Left kidney (tissue), 2 donors: ENCODE measurements around the gene NCOA1. TPM values are rescaled to one million over a fixed set of nuclear protein-coding genes. Genes with fewer than 3 reads are reported as not detected.
"Not testable (repeated sequence)": the region's sequence is repeated elsewhere in the genome, so short reads cannot be mapped to it uniquely, and the experiment has no call there.

Experiments used
- DNase-seq: peaks from one replicate; pipeline ENCODE4 v3.0.0-alpha.2; 2013
- polyA plus RNA-seq: library from polyadenylated mRNA; unstranded; fragments of 120-200 nt; gene quantifications from one replicate; pipeline ENCODE4 v1.2.1, GENCODE V29; 2013; ENCODE audit not compliant: insufficient read length

The NCOA1 gene
- polyA plus RNA-seq, 1 donor = 51.7 TPM

- no peak for DNase-seq
These were observed 137.7 kb downstream of the NCOA1 start for GRCh38 chr2:24628746-24629145.

DNA sequence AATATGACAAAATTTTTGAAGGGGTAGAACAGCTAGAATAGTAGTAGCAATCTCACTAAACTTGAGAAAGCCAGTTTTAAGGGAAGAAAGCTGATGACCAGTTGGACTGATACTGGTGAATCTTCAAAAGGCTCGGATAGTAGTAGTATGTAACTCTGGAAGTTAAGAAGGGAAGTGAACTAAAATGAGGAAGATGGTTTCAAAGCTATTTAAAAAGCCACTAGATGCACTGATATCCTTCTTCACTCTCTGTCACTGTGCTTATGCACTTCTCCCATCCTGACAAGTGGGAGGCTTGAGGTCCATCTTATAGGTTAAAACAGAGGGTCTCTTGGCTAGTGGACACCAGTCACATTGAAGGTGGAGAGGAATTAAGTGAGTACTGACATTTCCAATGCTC, 141.1 kb downstream of the NCOA1 start:
- DNase-seq = no peak

- DNase-seq = no peak
These were observed 144.1 kb downstream of the NCOA1 start for GRCh38 chr2:24635181-24635580.

DNA sequence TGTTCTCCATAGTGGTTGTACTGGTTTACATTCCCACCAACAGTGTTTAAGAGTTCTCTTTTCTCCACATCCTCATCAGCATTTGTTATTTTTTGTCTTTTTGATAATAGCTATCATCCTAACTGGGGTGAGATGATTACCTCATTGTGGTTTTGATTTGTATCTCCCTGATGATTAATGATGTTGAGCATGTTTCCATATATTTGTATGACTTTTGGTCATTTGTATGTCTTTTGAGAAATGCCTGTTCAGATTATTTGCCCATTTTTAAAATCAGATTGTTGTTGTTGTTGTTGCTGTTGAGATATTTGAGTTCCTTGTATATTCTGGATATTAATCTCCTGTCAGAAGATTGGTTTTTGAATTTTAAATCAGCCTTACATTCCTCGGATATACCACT, 147.5 kb downstream of the NCOA1 start:
- DNase-seq = no peak

GRCh38 chr2:24642351-24642750, 151.3 kb downstream of the NCOA1 start:
- no peak for DNase-seq

DNA sequence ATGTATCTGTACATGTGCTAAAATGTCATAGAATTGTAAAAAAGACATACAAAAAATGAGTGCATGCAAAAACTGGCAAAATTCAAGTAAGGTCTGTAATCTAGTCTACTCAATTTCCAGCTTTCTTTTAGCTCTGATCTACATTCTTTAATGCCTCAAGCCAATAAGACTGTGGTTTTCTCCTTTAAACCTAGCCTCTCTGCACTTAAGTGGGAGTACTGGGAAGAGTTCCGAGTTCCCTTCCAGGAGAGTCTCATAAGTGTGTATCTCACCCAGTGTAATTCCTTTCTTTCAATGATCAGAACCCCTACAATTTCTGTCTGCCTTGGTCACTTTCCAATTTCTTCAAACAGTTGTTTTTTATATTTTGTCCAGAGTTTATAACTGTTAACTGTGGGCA, 152.0 kb downstream of the NCOA1 start:
- no peak for DNase-seq

GRCh38 chr2:24644032-24644431, 153.0 kb downstream of the NCOA1 start:
- DNase-seq = no peak

DNA sequence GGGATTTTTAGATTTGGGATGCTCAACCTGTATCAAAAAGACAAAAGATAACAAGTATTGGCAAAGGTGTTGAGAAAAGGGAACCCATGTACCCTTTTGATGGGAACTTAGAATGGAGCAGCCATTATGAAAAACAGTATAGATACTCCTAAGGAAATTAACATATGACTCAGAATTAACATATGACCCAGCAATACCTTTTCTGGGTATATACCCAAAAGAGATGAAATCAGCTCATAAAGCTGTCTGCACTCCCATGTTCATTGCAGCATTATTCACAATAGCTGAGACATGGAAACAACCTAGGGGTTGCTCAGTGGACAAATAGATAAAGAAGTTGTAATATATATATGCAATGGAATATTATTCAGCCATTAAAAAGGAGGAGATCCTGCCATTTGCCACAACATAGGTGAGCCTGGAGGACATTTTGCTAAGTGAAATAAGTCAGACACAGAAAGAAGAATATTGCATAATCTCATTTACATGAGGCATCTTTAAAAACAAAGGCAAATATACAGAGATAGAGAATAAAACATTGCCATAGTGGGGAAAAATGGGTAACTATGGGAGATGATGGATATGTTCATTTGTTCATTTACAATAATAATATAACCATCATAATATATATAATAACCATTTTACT, 160.1 kb downstream of the NCOA1 start:
- no peak for DNase-seq

DNA sequence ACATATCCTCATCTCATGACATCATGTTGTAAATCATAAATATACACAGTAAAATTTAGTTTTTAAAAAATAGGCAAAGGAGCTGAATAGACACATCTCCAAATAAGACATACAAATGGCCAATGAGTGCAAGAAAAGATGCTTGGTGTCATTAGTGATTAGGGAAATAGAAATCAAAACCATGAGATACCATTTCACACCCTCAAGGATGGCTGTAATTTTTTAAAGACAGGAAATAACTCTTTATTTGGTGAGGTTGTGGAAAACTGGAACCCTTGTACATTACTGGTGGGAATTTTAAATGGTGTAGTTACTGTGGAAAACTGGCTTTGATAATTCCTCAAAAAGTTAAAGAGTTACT, 160.6 kb downstream of the NCOA1 start:
- no peak for DNase-seq

DNA sequence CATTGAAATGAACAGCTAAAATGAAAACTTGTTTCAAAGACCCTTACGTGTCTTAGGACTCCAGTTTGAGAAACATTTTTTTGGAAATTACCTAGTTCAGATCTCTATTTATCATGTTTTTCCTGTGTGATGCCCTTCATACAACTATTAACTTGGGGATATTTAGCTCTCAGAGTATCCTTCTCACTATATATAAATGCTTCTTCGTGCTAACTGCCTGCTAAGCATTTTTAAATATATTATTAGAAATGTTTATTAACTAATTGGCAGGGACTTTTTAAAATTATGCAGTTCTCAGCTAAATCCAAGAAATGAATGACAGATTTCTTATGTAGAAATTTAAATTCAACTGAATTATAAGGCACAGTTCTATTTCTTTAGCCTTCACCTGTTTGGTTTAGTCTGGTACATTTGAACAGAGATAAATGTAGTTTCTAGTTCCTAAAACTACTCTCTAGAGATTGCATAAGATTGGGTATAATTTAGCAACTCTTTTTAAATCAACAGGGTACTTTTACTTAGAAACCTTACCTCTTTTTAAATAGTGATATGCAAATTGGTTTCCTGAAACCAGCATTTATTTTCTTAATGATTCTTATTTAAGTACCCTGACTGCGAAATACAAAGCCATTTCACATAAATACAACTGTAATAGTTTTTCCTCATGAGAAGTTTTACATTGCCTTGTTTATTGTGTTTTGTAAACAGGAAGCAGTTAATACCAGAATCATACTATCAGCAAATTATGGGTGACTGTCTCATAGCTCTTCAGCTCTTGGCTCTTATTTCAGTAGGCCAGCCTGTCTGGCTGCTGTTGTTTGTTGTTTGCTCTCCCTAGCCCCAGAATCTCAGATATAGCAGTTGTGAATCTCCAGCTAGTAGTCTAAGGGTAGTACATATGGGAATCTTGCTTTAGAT, 161.5 kb downstream of the NCOA1 start:
- no peak for DNase-seq

DNA sequence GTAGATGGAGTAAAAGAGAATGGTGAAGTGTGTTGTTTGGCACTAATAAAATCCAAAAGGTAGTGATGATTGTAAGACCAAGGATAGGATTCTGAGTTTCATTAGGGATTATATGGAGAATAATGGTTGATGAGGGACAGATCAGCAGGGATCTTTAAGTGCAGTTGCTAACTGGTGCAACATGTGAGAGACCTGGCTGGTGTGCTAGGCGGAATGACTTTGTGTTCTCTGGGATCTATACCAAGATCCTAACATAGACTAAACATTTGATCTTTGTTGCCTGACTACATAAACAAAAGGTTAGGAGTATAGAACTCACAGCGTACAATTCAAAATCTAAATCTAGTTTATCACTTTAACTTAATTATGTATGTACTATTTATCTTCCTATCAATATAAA, 166.8 kb downstream of the NCOA1 start:
- DNase-seq = no peak

- no peak for DNase-seq
These were observed 167.6 kb downstream of the NCOA1 start for GRCh38 chr2:24658531-24659202.

DNA sequence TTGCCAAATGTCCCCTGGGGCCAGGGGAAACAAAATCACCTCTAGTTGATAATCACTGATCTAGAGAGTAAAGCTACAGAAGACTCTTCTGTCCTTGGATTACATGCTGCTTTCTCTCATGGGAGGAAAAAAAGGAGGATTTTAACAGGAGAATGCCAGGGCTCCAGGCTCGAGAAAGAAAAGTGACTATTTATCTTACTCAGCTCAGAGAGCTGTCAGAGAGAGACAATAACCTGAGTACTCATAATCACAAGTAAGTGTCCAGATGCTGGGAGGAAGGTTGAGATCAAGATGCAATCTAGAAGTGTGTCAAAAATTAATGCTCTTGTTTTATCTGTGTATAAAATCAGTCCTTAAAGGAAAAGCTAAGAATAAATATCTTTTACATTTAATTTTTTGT, 168.8 kb downstream of the NCOA1 start:
- no peak for DNase-seq

DNA sequence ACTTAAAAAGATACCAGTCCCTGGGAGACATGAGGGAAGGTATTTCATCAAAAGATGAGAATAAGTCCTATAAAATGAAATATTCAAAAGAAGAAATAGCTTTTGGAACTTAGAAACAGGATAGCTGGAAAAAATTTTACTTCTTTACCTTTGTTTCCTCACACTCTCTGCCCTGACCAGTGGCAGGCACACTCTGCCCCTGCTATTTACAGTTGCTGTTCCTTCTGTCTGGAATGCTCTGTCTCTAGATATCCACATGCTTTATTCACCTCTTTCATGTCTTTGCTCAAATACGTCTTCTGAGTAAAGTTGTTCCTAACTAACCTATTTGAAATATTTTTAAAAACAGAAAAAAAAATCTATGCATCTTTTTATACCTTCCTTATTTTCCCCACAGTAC, 176.5 kb downstream of the NCOA1 start:
- no peak for DNase-seq

DNA sequence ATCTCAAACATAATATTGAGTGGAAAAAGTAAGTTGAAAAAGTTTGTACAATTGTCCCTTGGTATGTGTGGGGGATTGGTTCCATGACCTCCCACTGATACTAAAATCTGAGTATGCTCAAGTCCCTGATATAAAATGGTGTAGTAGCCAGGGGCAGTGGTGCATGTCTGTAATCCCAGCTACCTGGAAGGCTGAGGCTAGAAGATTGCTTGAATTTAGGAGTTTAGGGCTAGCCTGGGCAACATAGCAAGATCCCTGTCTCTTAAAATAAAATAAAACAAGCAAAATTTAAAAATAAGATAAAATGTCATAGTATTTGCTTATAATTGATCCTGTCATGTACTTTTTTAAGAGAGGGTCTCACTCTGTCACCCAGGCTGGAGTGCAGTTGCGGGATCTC, 180.2 kb downstream of the NCOA1 start:
- no peak for DNase-seq

DNA sequence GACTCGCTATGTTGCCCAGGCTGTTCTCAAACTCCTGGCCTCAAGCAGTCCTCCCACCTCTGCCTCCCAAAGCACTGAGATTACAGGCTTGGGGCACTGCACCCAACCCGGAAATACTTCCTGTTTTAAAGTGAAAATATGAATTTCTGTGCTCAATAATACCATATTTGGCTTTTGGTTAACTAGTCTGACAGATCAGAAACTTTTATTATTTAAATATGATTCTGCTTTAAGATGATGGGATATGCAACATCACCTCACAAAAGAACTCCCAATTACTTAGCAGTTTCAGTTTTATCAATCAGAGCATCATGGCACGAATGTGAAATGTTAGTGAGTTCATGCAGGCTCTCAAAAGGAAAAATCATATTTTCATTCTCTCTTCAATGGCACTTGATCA, 181.5 kb downstream of the NCOA1 start:
- DNase-seq = no peak

DNA sequence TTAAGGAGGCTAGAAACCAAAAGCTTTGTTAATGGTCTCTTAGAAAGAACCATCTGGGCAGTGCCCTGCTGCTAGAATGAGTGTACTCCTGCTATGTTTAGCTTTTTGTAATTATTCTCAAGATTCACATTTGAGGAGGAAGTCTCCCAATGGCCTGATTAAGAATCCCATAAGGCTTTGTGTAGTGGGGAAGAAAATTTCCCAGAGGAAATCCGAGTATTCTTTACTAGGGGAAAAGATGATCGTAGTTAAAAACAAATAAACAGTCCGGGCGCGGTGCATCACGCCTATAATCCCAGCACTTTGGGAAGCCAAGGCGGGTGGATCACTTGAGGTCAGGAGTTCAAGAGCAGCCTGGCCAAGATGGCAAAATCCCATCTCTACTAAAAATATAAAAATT, 184.3 kb downstream of the NCOA1 start:
- DNase-seq = no peak

GRCh38 chr2:24676493-24676892, 185.4 kb downstream of the NCOA1 start:
- no peak for DNase-seq

- not testable (repeated sequence) for DNase-seq
These were observed 187.0 kb downstream of the NCOA1 start for GRCh38 chr2:24678066-24678465.

- DNase-seq = no peak
These were observed 189.1 kb downstream of the NCOA1 start for GRCh38 chr2:24680196-24680595.

GRCh38 chr2:24682304-24682703, 191.2 kb downstream of the NCOA1 start:
- no peak for DNase-seq

- no peak for DNase-seq
These were observed 192.4 kb downstream of the NCOA1 start for GRCh38 chr2:24683408-24683807.

DNA sequence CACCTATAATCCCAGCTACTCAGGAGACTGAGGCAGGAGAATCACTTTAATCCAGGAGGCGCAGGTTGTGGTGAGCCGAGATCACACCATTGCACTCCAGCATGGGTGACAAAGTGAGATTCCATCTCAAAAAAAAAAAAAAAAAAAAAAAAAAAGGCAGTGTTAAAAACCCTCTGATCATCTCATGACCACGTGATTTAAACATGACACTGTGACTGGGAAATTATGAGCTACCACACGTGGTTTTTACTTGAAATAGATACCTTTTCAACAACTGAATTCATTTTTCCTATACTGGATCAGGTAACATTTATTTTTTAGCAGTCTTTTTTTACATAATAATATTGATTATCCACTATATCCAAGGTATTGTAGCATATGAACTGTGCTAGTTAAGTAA, 199.5 kb downstream of the NCOA1 start:
- DNase-seq = no peak
